ENCODE results near the gene EBF4. TPM values are rescaled to one million over a fixed set of nuclear protein-coding genes. Genes with fewer than 3 reads are reported as not detected.
A peak's percentile ranks its signal among the peaks of the same experiment; 100 is the strongest.

The EBF4 gene
- total and polyA plus RNA-seq, 7 experiments from 2014 or later, result 0.09 to 10.5 (median 6.7) TPM

- H3K9me3 Mint-ChIP-seq, result no peaks in the 10 kb centered on the region
- H3K4me1 ChIP-seq (ENCODE audit: control insufficient read depth in 2 of 2, insufficient read depth in 2 of 2, low read length in 2 of 2), result peaks cover 12 to 18% of the 10 kb centered on the region in 2 donors
- DNase-seq, result no peak
- ChIA-PET POLR2A (no interaction called here), CTCF (interaction anchor here (0.7 to 1.8 kb wide), 2 partner anchors 36 to 351 kb away, joined by 3 to 6 read pairs; no protein-coding TSS in a partner anchor)
- H3K4me3 Mint-ChIP-seq, result no peak overlapping the region
- H3K27ac Mint-ChIP-seq, result peak overlapping the region in 1 of 9 donors; percentile 67
- H3K9me3 ChIP-seq (ENCODE audit: control insufficient read depth in 2 of 3, low read length in 3 of 3), result no peaks in the 10 kb centered on the region
- intact Hi-C loops (cut with micrococcal nuclease), result no loop called here
- H3K27me3 ChIP-seq (ENCODE audit: control insufficient read depth in 2 of 2, insufficient read depth in 2 of 2, low read length in 2 of 2), result no peaks in the 10 kb centered on the region
- peaks cover 20 to 33% (median 22%) of the 10 kb centered on the region in 7 donors for H3K4me1 Mint-ChIP-seq
- no peaks in the 10 kb centered on the region for H3K36me3 ChIP-seq (ENCODE audit: control insufficient read depth in 2 of 3, insufficient read depth in 3 of 3, low read length in 3 of 3)
- H3K36me3 Mint-ChIP-seq, result no peaks in the 10 kb centered on the region
- peaks cover 0 to 53% (median 0%) of the 10 kb centered on the region in 5 donors for H3K27me3 Mint-ChIP-seq
- no peak overlapping the region for H3K4me3 ChIP-seq (ENCODE audit: low read length)
- ATAC-seq, result no peak
- no peak overlapping the region for H3K27ac ChIP-seq (ENCODE audit: low read depth, low read length)
Observed at GRCh38 chr20:2749343-2749950, 56.9 kb downstream of the EBF4 start.

- POLR2A ChIA-PET, result interaction anchor here (1.0 kb wide), 2 partner anchors 20 to 61 kb away, joined by 3 read pairs; no protein-coding TSS in a partner anchor
- Mint-ChIP-seq H3K36me3 (no peaks in the 10 kb centered on the region), H3K9me3 (no peaks in the 10 kb centered on the region), H3K4me3 (peak overlapping the region in 6 of 10 donors; percentile 78 to 87 (median 83)), H3K27me3 (peaks cover 0 to 59% (median 0%) of the 10 kb centered on the region in 5 donors), H3K4me1 (peaks cover 20 to 33% (median 22%) of the 10 kb centered on the region in 7 donors), H3K27ac (peak overlapping the region in 6 of 9 donors; percentile 1 to 86 (median 70))
- H3K27me3 ChIP-seq (ENCODE audit: control insufficient read depth in 2 of 2, insufficient read depth in 2 of 2, low read length in 2 of 2), result no peaks in the 10 kb centered on the region
- H3K4me1 ChIP-seq (ENCODE audit: control insufficient read depth in 2 of 2, insufficient read depth in 2 of 2, low read length in 2 of 2), result peaks cover 12 to 18% of the 10 kb centered on the region in 2 donors
- intact Hi-C loops (cut with micrococcal nuclease), result loop anchor here (2.0 to 5.0 kb wide), 2 partner anchors 87 to 251 kb away; no protein-coding TSS in a partner anchor
- H3K36me3 ChIP-seq (ENCODE audit: control insufficient read depth in 2 of 3, insufficient read depth in 3 of 3, low read length in 3 of 3), result no peaks in the 10 kb centered on the region
- no peak overlapping the region for H3K27ac ChIP-seq (ENCODE audit: low read depth, low read length)
- DNase-seq, result peak in 1 of 9 donors; percentile 19
- no peak for ATAC-seq
- H3K4me3 ChIP-seq (ENCODE audit: low read length), result no peak overlapping the region
- no peaks in the 10 kb centered on the region for H3K9me3 ChIP-seq (ENCODE audit: control insufficient read depth in 2 of 3, low read length in 3 of 3)
- CTCF ChIA-PET, result interaction anchor here (0.6 to 1.8 kb wide), 3 partner anchors 37 to 351 kb away, joined by 3 to 6 read pairs (median 3); no protein-coding TSS in a partner anchor
Observed at GRCh38 chr20:2749951-2750490, 57.4 kb downstream of the EBF4 start.

- Mint-ChIP-seq H3K4me3 (peak overlapping the region; percentile 71 to 87 (median 83)), H3K4me1 (peaks cover 20 to 33% (median 21%) of the 10 kb centered on the region in 7 donors), H3K27ac (peak overlapping the region in 7 of 9 donors; percentile 21 to 87 (median 68)), H3K27me3 (peaks cover 0 to 56% (median 0%) of the 10 kb centered on the region in 5 donors), H3K36me3 (no peaks in the 10 kb centered on the region), H3K9me3 (no peaks in the 10 kb centered on the region)
- DNase-seq, result peak in 1 of 9 donors; percentile 21
- ChIA-PET CTCF (interaction anchor here (0.5 to 1.8 kb wide), 3 partner anchors 37 to 218 kb away, joined by 3 to 6 read pairs (median 3); no protein-coding TSS in a partner anchor), POLR2A (interaction anchor here (1.0 to 1.6 kb wide), 3 partner anchors 7 to 62 kb away, joined by 3 to 5 read pairs (median 3); no protein-coding TSS in a partner anchor)
- H3K4me1 ChIP-seq (ENCODE audit: control insufficient read depth in 2 of 2, insufficient read depth in 2 of 2, low read length in 2 of 2), result peaks cover 12 to 18% of the 10 kb centered on the region in 2 donors
- no peaks in the 10 kb centered on the region for H3K27me3 ChIP-seq (ENCODE audit: control insufficient read depth in 2 of 2, insufficient read depth in 2 of 2, low read length in 2 of 2)
- H3K4me3 ChIP-seq (ENCODE audit: low read length), result peak overlapping the region; percentile 44
- H3K27ac ChIP-seq (ENCODE audit: low read depth, low read length), result no peak overlapping the region
- intact Hi-C loops (cut with micrococcal nuclease), result loop anchor here (2.0 to 5.0 kb wide), 2 partner anchors 87 to 250 kb away; no protein-coding TSS in a partner anchor
- H3K9me3 ChIP-seq (ENCODE audit: control insufficient read depth in 2 of 3, low read length in 3 of 3), result no peaks in the 10 kb centered on the region
- H3K36me3 ChIP-seq (ENCODE audit: control insufficient read depth in 2 of 3, insufficient read depth in 3 of 3, low read length in 3 of 3), result no peaks in the 10 kb centered on the region
- peak; percentile 54 for ATAC-seq
Observed at GRCh38 chr20:2750491-2751251, 58.1 kb downstream of the EBF4 start.

GRCh38 chr20:2751347-2751877, 58.8 kb downstream of the EBF4 start:
- intact Hi-C loops (cut with micrococcal nuclease), result loop anchor here (2.0 to 5.0 kb wide), 2 partner anchors 86 to 249 kb away; no protein-coding TSS in a partner anchor
- no peaks in the 10 kb centered on the region for H3K9me3 ChIP-seq (ENCODE audit: control insufficient read depth in 2 of 3, low read length in 3 of 3)
- peak overlapping the region; percentile 31 for H3K27ac ChIP-seq (ENCODE audit: low read depth, low read length)
- POLR2A ChIA-PET, result interaction anchor here (1.0 to 2.2 kb wide), 8 partner anchors 8 to 100 kb away, joined by 4 to 12 read pairs (median 6); partner anchors contain the start of genes EBF4 and NOP56
- no peaks in the 10 kb centered on the region for H3K27me3 ChIP-seq (ENCODE audit: control insufficient read depth in 2 of 2, insufficient read depth in 2 of 2, low read length in 2 of 2)
- peak overlapping the region in 5 of 9 donors; percentile 14 to 76 (median 49) for H3K27ac Mint-ChIP-seq
- peak overlapping the region; percentile 44 for H3K4me3 ChIP-seq (ENCODE audit: low read length)
- H3K4me3 Mint-ChIP-seq, result peak overlapping the region; percentile 6 to 87 (median 83)
- H3K4me1 Mint-ChIP-seq, result peaks cover 20 to 33% (median 22%) of the 10 kb centered on the region in 7 donors
- H3K36me3 ChIP-seq (ENCODE audit: control insufficient read depth in 2 of 3, insufficient read depth in 3 of 3, low read length in 3 of 3), result no peaks in the 10 kb centered on the region
- peaks cover under 1 to 57% (median 4%) of the 10 kb centered on the region in 5 donors for H3K27me3 Mint-ChIP-seq
- H3K4me1 ChIP-seq (ENCODE audit: control insufficient read depth in 2 of 2, insufficient read depth in 2 of 2, low read length in 2 of 2), result peaks cover 12 to 18% of the 10 kb centered on the region in 2 donors
- H3K9me3 Mint-ChIP-seq, result no peaks in the 10 kb centered on the region
- no peaks in the 10 kb centered on the region for H3K36me3 Mint-ChIP-seq
- DNase-seq (peak in 1 of 9 donors; percentile 17), ATAC-seq (no peak)
- CTCF ChIA-PET, result interaction anchor here (0.5 to 3.5 kb wide), 5 partner anchors 10 to 217 kb away, joined by 3 to 29 read pairs (median 6); no protein-coding TSS in a partner anchor

GRCh38 chr20:2751878-2752566, 59.4 kb downstream of the EBF4 start:
- ATAC-seq, result peak; percentile 76
- peaks cover 20 to 35% (median 27%) of the 10 kb centered on the region in 7 donors for H3K4me1 Mint-ChIP-seq
- ChIA-PET CTCF (interaction anchor here (1.0 to 3.5 kb wide), 9 partner anchors 9 to 88 kb away, joined by 3 to 29 read pairs (median 5); partner anchors contain the start of gene IDH3B), POLR2A (interaction anchor here (1.0 to 2.2 kb wide), 8 partner anchors 8 to 100 kb away, joined by 4 to 12 read pairs (median 6); partner anchors contain the start of genes EBF4 and NOP56)
- H3K36me3 Mint-ChIP-seq, result no peaks in the 10 kb centered on the region
- peak overlapping the region; percentile 64 for H3K4me3 ChIP-seq (ENCODE audit: low read length)
- H3K27ac Mint-ChIP-seq, result no peak overlapping the region
- peak; percentile 35 to 69 (median 61) for DNase-seq
- peak overlapping the region in 6 of 10 donors; percentile 2 to 88 (median 84) for H3K4me3 Mint-ChIP-seq
- H3K27me3 Mint-ChIP-seq, result peaks cover 6 to 57% (median 9%) of the 10 kb centered on the region in 5 donors
- H3K4me1 ChIP-seq (ENCODE audit: control insufficient read depth in 2 of 2, insufficient read depth in 2 of 2, low read length in 2 of 2), result peaks cover 12 to 18% of the 10 kb centered on the region in 2 donors
- intact Hi-C loops (cut with micrococcal nuclease), result loop anchor here (1.0 to 5.0 kb wide), 7 partner anchors 9 to 249 kb away; partner anchors contain the start of genes PCED1A (in 1 of the 2), PTPRA (in 1 of the 2) and VPS16 (in 1 of the 2)
- no peaks in the 10 kb centered on the region for H3K9me3 ChIP-seq (ENCODE audit: control insufficient read depth in 2 of 3, low read length in 3 of 3)
- no peaks in the 10 kb centered on the region for H3K36me3 ChIP-seq (ENCODE audit: control insufficient read depth in 2 of 3, insufficient read depth in 3 of 3, low read length in 3 of 3)
- H3K27ac ChIP-seq (ENCODE audit: low read depth, low read length), result no peak overlapping the region
- H3K9me3 Mint-ChIP-seq, result no peaks in the 10 kb centered on the region
- H3K27me3 ChIP-seq (ENCODE audit: control insufficient read depth in 2 of 2, insufficient read depth in 2 of 2, low read length in 2 of 2), result no peaks in the 10 kb centered on the region
